GM12801 (cell line): ENCODE results near the gene TGFBR2.

ENCODE experiments used
- TF ChIP-seq, protein P1 (sequence below): IDR thresholded peaks from one replicate; pipeline ENCODE4 v1.5.1; 2011; ENCODE audit warnings: control low read depth; ENCODE audit not compliant: insufficient read length; ENCODE audit errors: extremely low read depth

The TGFBR2 gene

DNA sequence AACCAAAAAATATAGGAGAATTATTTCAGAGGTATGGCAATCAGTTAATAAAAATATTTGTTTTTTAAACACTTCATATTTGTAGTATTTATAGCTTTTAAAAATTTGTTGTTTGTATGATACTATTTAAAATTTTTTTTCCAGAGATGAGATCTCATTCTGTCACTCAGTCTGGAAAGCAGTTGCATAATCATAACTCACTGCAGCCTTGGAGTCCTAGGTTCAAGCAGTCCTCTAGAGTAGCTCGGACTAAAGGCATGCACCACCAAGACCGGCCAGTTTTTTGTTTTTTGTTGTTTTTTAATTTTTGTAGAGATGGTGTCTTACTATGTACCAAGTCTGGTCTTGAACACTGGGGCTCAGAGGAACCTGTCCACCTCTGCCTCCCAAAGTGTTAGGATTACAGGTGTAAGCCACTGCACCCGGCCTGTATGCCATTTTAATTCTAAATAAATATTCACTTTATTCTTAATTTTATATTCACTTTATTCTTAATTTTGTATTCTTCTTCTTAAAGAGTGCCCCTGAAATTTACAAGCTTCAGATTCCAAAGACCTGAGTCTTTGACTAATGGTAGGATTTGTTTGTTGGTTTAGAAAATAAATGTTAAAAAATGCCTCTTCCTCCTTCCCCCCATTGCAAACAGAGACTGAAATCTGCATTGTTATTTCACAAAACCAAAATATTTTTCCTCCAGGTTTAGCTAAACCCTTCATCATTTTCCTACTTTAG is 9.4 kb downstream of the TGFBR2 start:
- TF ChIP-seq, protein P1, sequence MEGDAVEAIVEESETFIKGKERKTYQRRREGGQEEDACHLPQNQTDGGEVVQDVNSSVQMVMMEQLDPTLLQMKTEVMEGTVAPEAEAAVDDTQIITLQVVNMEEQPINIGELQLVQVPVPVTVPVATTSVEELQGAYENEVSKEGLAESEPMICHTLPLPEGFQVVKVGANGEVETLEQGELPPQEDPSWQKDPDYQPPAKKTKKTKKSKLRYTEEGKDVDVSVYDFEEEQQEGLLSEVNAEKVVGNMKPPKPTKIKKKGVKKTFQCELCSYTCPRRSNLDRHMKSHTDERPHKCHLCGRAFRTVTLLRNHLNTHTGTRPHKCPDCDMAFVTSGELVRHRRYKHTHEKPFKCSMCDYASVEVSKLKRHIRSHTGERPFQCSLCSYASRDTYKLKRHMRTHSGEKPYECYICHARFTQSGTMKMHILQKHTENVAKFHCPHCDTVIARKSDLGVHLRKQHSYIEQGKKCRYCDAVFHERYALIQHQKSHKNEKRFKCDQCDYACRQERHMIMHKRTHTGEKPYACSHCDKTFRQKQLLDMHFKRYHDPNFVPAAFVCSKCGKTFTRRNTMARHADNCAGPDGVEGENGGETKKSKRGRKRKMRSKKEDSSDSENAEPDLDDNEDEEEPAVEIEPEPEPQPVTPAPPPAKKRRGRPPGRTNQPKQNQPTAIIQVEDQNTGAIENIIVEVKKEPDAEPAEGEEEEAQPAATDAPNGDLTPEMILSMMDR, result no peak

- TF ChIP-seq, protein P1, result no peak
Observed at GRCh38 chr3:30616347-30617027, 10.1 kb downstream of the TGFBR2 start.

GRCh38 chr3:30617069-30617468 is 10.7 kb downstream of the TGFBR2 start:
- TF ChIP-seq, protein P1, result no peak

DNA sequence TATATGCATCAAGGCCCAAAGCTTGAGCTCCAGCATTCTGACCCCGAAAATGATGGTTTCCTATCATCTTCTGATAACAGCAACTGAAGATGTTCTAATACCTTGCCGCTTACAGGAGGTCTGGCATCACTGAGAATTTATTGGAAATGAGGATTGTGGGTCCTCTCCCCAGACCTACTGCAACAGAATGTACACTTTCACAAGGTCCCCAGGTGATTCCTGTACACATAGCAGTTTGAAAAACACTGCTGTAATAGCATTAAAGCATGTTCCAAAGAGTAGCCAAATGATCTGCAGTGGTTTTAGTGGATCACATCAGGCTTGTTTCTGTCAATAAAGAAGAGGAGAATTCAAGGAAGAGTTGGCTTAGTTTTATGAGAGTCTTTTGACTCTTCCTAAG is 11.3 kb downstream of the TGFBR2 start:
- TF ChIP-seq, protein P1, result no peak

DNA sequence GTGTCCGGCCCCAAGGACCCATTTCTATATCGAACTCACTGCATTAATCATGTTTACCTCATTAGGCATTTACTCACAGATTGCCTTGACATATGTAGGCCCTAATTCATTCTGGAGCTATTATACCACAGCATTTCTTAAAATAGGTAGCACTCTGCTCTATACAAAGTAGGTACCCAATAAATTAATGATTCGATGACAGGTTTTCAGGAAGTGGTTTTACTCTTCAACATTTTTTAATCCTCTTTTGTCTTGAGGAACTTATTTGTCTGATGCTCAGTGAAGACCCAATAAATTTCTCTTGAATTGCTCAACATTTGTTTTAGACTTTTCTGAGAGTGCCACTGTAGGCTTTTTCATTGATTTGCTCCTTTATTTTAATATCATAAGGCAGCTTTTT is 12.1 kb downstream of the TGFBR2 start:
- TF ChIP-seq, protein P1, result no peak

- TF ChIP-seq, protein P1, result no peak
Observed at GRCh38 chr3:30619318-30619717, 12.9 kb downstream of the TGFBR2 start.

GRCh38 chr3:30620402-30621360 is 14.3 kb downstream of the TGFBR2 start:
- TF ChIP-seq, protein P1, result no peak
